GM13976 (cell line): ENCODE data around the gene GAB1.

Experiments used
- DNase-seq: peaks from one replicate; pipeline ENCODE4 v3.0.0; 2012; ENCODE audit warnings: low spot score
- CTCF ChIP-seq: IDR thresholded peaks from 2 replicates; pipeline ENCODE4 v1.5.1; 2012; ENCODE audit warnings: borderline replicate concordance, mild to moderate bottlenecking; ENCODE audit not compliant: insufficient read depth; ENCODE audit errors: extremely low read depth, missing control alignments, control extremely low read depth
- in situ Hi-C: fragments of 300-500 bp; cut with MboI; formaldehyde crosslinking; loops from one replicate; pipeline ENCODE4 v1.12.0; 2022; ENCODE audit warnings: low sequenced_read_pairs, mixed read lengths, inconsistent platforms; ENCODE audit not compliant: unreplicated experiment

GAB1 gene

GRCh38 chr4:143329985-143330384 lies 6.7 kb upstream of the GAB1 start:
- in situ Hi-C loops = no loop called here
- DNase-seq = no peak

GRCh38 chr4:143335979-143336780 lies 496 bp upstream of the GAB1 start:
- TF ChIP-seq CTCF = no peak
- in situ Hi-C loops = no loop called here
- peak; percentile 78 for DNase-seq

More at GRCh38 chr4:143329985-143330384, 6.7 kb upstream of the GAB1 start:
- no peak for TF ChIP-seq CTCF

GRCh38 chr4:143337600-143338287 lies 1.1 kb downstream of the GAB1 start:
- DNase-seq = no peak
- TF ChIP-seq CTCF = no peak
- in situ Hi-C loops = no loop called here

GRCh38 chr4:143338313-143338712 lies 1.6 kb downstream of the GAB1 start:
- in situ Hi-C loops = no loop called here
- DNase-seq = no peak
- TF ChIP-seq CTCF = no peak

- in situ Hi-C loops = no loop called here
- TF ChIP-seq CTCF = no peak
- DNase-seq = no peak
These were observed 2.8 kb downstream of the GAB1 start for GRCh38 chr4:143339497-143339896.

GRCh38 chr4:143341186-143341755 lies 4.6 kb downstream of the GAB1 start:
- TF ChIP-seq CTCF = no peak
- no peak for DNase-seq
- in situ Hi-C loops = no loop called here
